ENCODE data around the gene DACT3. TPM values are rescaled to one million over a fixed set of nuclear protein-coding genes. Genes with fewer than 3 reads are reported as not detected.

The DACT3 gene
- total and polyA plus RNA-seq, 4 donors = 0.32 to 1.4 (median 1.0) TPM

DNA sequence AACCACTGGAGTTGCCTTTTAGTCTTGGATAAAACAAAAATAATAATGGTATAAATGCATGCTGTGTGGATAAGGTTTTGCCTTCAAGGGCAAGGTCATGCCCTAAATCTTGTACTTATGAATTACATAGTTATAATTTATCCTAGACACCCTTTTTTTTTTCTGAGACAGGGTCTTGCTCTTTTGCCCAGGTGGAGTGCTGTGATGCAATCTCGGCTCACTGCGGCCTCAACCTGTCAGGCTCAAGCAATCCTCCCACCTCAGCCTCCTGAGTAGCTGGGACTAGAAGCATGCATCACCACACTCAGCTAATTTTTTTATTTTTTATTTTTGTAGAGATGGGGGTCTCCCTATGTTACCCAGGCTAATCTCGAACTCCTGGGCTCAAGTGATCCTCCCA, 7.7 kb upstream of the DACT3 start:
- Histone ChIP-seq H3K9me3 (ENCODE audit: control insufficient read depth in 4 of 4, low read length in 3 of 4) (no peaks in the 10 kb centered on the region), H3K36me3 (ENCODE audit: control insufficient read depth in 4 of 4, insufficient read depth in 3 of 4, low read depth in 1 of 4, low read length in 3 of 4) (peaks cover 2 to 8% (median 3%) of the 10 kb centered on the region in 4 donors), H3K9ac (ENCODE audit: low read depth in 1 of 2, low read length in 2 of 2) (no peak overlapping the region), H3K4me3 (ENCODE audit: low read depth in 1 of 3, low read length in 3 of 3) (no peak overlapping the region), H3K27me3 (ENCODE audit: control insufficient read depth in 4 of 4, insufficient read depth in 4 of 4, low read length in 3 of 4) (no peaks in the 10 kb centered on the region), H3K4me1 (ENCODE audit: control insufficient read depth in 4 of 4, insufficient read depth in 4 of 4, low read length in 3 of 4) (no peaks in the 10 kb centered on the region), H3K27ac (ENCODE audit: low read depth in 1 of 2, low read length in 2 of 2) (no peak overlapping the region)
- TF ChIP-seq GABPA (IDR thresholded peaks at IDR 0.05 in 1 of 2, conservative IDR thresholded peaks at IDR 0.05 in 1 of 2) (no peak), FOXA1 (IDR thresholded peaks at IDR 0.05) (no peak), RAD21 (IDR thresholded peaks at IDR 0.05) (no peak), TAF1 (conservative IDR thresholded peaks at IDR 0.05) (no peak), JUND (IDR thresholded peaks at IDR 0.05) (no peak), EGR1 (IDR thresholded peaks at IDR 0.05; ENCODE audit: low read depth in 2 of 2) (no peak), YY1 (IDR thresholded peaks at IDR 0.05) (no peak), RXRA (IDR thresholded peaks at IDR 0.05) (no peak), HNF4A (conservative IDR thresholded peaks at IDR 0.05) (no peak), SP1 (IDR thresholded peaks at IDR 0.05) (no peak), FOXA2 (IDR thresholded peaks at IDR 0.05) (no peak), NR2F2 (IDR thresholded peaks at IDR 0.05) (no peak)
- TF ChIP-seq, protein P1, sequence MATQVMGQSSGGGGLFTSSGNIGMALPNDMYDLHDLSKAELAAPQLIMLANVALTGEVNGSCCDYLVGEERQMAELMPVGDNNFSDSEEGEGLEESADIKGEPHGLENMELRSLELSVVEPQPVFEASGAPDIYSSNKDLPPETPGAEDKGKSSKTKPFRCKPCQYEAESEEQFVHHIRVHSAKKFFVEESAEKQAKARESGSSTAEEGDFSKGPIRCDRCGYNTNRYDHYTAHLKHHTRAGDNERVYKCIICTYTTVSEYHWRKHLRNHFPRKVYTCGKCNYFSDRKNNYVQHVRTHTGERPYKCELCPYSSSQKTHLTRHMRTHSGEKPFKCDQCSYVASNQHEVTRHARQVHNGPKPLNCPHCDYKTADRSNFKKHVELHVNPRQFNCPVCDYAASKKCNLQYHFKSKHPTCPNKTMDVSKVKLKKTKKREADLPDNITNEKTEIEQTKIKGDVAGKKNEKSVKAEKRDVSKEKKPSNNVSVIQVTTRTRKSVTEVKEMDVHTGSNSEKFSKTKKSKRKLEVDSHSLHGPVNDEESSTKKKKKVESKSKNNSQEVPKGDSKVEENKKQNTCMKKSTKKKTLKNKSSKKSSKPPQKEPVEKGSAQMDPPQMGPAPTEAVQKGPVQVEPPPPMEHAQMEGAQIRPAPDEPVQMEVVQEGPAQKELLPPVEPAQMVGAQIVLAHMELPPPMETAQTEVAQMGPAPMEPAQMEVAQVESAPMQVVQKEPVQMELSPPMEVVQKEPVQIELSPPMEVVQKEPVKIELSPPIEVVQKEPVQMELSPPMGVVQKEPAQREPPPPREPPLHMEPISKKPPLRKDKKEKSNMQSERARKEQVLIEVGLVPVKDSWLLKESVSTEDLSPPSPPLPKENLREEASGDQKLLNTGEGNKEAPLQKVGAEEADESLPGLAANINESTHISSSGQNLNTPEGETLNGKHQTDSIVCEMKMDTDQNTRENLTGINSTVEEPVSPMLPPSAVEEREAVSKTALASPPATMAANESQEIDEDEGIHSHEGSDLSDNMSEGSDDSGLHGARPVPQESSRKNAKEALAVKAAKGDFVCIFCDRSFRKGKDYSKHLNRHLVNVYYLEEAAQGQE (IDR thresholded peaks at IDR 0.05) = no peak
- TF ChIP-seq, protein P2, sequence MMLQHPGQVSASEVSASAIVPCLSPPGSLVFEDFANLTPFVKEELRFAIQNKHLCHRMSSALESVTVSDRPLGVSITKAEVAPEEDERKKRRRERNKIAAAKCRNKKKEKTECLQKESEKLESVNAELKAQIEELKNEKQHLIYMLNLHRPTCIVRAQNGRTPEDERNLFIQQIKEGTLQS (IDR thresholded peaks at IDR 0.05) = no peak
- TF ChIP-seq, protein P3, sequence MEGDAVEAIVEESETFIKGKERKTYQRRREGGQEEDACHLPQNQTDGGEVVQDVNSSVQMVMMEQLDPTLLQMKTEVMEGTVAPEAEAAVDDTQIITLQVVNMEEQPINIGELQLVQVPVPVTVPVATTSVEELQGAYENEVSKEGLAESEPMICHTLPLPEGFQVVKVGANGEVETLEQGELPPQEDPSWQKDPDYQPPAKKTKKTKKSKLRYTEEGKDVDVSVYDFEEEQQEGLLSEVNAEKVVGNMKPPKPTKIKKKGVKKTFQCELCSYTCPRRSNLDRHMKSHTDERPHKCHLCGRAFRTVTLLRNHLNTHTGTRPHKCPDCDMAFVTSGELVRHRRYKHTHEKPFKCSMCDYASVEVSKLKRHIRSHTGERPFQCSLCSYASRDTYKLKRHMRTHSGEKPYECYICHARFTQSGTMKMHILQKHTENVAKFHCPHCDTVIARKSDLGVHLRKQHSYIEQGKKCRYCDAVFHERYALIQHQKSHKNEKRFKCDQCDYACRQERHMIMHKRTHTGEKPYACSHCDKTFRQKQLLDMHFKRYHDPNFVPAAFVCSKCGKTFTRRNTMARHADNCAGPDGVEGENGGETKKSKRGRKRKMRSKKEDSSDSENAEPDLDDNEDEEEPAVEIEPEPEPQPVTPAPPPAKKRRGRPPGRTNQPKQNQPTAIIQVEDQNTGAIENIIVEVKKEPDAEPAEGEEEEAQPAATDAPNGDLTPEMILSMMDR (IDR thresholded peaks at IDR 0.05; ENCODE audit: low read depth, low read length, missing input control) = no peak
- TF ChIP-seq, protein P4, sequence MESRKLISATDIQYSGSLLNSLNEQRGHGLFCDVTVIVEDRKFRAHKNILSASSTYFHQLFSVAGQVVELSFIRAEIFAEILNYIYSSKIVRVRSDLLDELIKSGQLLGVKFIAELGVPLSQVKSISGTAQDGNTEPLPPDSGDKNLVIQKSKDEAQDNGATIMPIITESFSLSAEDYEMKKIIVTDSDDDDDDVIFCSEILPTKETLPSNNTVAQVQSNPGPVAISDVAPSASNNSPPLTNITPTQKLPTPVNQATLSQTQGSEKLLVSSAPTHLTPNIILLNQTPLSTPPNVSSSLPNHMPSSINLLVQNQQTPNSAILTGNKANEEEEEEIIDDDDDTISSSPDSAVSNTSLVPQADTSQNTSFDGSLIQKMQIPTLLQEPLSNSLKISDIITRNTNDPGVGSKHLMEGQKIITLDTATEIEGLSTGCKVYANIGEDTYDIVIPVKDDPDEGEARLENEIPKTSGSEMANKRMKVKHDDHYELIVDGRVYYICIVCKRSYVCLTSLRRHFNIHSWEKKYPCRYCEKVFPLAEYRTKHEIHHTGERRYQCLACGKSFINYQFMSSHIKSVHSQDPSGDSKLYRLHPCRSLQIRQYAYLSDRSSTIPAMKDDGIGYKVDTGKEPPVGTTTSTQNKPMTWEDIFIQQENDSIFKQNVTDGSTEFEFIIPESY (IDR thresholded peaks at IDR 0.05) = no peak
- TF ChIP-seq, protein P5, sequence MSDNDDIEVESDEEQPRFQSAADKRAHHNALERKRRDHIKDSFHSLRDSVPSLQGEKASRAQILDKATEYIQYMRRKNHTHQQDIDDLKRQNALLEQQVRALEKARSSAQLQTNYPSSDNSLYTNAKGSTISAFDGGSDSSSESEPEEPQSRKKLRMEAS (IDR thresholded peaks at IDR 0.05) = no peak
- WGBS = 89% methylated on average over 3 of the region's 3 CpGs
- no peak for DNase-seq (ENCODE audit: low spot score)
